Measurements from ENCODE around the gene ST3GAL5.

ST3GAL5 gene

GRCh38 chr2:85866165-85866659 is 22.6 kb downstream of the ST3GAL5 start:
- DNase-seq = no peak

- no peak for DNase-seq
Observed at GRCh38 chr2:85865539-85866164, 23.1 kb downstream of the ST3GAL5 start.

- DNase-seq = no peak
Observed at GRCh38 chr2:85864654-85865053, 24.1 kb downstream of the ST3GAL5 start.

GRCh38 chr2:85862426-85862825 is 26.4 kb downstream of the ST3GAL5 start:
- DNase-seq = no peak

- no peak for DNase-seq
Observed at GRCh38 chr2:85861650-85862049, 27.1 kb downstream of the ST3GAL5 start.

- DNase-seq = no peak
Observed at GRCh38 chr2:85861180-85861579, 27.6 kb downstream of the ST3GAL5 start.

GRCh38 chr2:85858841-85859240 is 29.9 kb downstream of the ST3GAL5 start:
- DNase-seq = no peak

GRCh38 chr2:85854897-85855296 is 33.9 kb downstream of the ST3GAL5 start:
- DNase-seq = no peak

- DNase-seq = no peak
Observed at GRCh38 chr2:85854166-85854509, 34.7 kb downstream of the ST3GAL5 start.

- no peak for DNase-seq
Observed at GRCh38 chr2:85853499-85854165, 35.2 kb downstream of the ST3GAL5 start.

- peak in 1 of 2 donors; percentile 24 for DNase-seq
Observed at GRCh38 chr2:85852937-85853498, 35.8 kb downstream of the ST3GAL5 start.

- no peak for DNase-seq
Observed at GRCh38 chr2:85852152-85852840, 36.5 kb downstream of the ST3GAL5 start.

GRCh38 chr2:85851253-85852151 is 37.3 kb downstream of the ST3GAL5 start:
- peak; percentile 28 to 48 for DNase-seq

GRCh38 chr2:85850451-85850850 is 38.3 kb downstream of the ST3GAL5 start:
- no peak for DNase-seq

- no peak for DNase-seq
Observed at GRCh38 chr2:85847051-85847588, 41.7 kb downstream of the ST3GAL5 start.

- no peak for DNase-seq
Observed at GRCh38 chr2:85846411-85846810, 42.4 kb downstream of the ST3GAL5 start.

GRCh38 chr2:85844486-85844885 is 44.3 kb downstream of the ST3GAL5 start:
- no peak for DNase-seq

GRCh38 chr2:85843543-85843942 is 45.2 kb downstream of the ST3GAL5 start:
- no peak for DNase-seq

GRCh38 chr2:85840091-85840490 is 48.7 kb downstream of the ST3GAL5 start:
- DNase-seq = no peak

- no peak for DNase-seq
Observed at GRCh38 chr2:85839461-85839860, 49.3 kb downstream of the ST3GAL5 start.

GRCh38 chr2:85838641-85839040 is 50.1 kb downstream of the ST3GAL5 start:
- no peak for DNase-seq

GRCh38 chr2:85838181-85838580 is 50.6 kb downstream of the ST3GAL5 start:
- DNase-seq = no peak
